GM18499 (cell line): Measurements from ENCODE around the gene ZFYVE27.
"Not testable (repeated sequence)": the region's sequence is repeated elsewhere in the genome, so short reads cannot be mapped to it uniquely, and the experiment has no call there.

Source experiments
- ATAC-seq: cut with Tn5 transposase; IDR thresholded peaks from one replicate; pipeline ENCODE4 v1.9.1; 2021; ENCODE audit warnings: moderate number of reproducible peaks; ENCODE audit not compliant: insufficient read depth, unreplicated experiment

ZFYVE27 gene, protein sequence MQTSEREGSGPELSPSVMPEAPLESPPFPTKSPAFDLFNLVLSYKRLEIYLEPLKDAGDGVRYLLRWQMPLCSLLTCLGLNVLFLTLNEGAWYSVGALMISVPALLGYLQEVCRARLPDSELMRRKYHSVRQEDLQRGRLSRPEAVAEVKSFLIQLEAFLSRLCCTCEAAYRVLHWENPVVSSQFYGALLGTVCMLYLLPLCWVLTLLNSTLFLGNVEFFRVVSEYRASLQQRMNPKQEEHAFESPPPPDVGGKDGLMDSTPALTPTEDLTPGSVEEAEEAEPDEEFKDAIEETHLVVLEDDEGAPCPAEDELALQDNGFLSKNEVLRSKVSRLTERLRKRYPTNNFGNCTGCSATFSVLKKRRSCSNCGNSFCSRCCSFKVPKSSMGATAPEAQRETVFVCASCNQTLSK

DNA sequence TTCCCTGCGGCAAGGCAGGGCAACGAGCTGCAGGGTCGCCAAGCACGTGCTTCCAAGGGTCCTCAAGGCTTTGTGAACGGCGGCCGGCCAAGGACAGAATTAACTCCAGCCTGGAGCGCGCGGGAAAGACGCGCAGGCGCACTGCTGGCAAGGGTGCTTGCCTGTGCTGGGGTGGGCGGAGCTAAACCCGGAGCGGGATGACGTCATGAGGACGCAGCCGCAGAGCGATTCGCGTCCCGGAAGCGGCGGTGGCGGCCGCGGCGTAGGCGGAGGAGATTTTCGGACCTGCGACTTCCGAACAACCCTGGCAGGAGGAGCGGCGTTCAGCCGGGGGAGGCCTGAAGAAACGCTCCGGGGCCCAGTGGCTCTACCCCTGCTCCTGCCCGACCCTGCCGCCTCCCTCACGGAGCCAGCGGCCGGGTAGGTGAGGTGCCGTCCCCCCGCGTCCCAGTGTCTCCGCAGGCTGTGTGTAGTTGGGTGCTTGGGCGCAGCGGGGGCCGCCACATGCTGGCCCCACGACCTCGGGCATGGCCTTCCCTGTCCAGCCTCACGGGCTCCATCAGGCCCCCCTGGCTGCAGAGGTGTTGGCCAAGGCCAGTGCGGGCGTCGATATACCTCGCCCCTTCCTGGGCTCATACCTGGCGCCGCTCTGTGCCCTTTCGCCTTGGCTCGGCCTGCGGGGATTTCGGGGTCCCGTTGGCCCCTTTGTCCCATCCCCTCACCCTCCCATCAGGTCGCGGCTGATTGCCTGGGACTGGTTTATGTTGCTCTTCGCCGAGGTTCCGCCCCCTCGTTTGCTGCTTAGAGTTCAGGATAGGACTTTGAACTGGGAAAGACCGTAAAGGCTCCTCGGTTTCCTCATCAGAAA is at the start of gene ZFYVE27:
TSS of gene ZFYVE27 (plus strand) at position 227 of the 868 bp plus-strand sequence. CDS start 1,350 bp downstream, outside the sequence.
- peak; percentile 51 for ATAC-seq

DNA sequence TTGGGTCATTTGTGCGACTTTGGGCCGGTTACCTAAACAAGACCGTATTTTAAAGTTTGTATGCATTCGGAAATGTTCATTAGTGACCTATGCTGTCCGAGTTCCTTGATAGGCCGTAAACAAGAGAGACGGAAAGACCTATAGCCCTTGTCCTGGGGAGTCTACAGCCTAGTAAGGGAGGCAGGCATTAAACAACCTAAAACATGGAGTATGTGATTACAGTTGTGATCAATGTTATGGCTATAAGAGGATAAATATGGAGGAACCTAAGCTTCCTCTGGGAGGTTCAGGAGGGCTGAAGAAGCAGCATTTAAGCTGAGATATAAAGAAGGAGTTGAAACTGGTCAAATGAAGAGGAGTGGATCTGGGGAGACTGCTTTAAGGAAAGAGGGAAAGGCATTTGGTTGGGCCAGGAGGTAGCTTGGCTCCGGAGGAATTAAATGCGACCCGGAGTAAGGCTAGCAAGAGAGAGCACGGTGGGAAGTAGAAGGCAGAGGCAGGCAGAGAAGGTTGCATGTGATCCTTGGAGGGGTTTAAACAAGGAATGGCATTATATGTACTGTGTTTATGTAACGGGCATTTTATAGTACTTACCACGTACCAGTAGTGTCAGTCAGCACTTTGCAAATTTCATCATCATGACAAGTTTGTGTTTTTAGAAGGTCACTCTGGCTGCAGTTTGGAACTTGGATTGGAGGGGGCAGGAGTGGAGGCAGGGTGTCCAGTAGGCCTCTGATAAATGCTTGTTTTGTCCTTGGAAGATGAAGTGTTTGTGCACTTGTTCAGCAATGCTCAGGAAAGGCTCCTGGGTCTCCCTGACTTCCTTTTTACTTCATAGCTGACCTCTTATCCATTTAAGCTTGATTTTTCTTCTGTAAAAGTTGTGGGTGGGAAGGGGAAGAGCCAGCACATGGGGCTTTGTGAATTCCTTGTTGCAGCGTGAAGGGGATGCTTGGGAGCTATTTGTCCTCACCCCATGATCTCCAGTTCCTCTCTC is 48.8 kb upstream of the ZFYVE27 start:
- ATAC-seq, result no peak

DNA sequence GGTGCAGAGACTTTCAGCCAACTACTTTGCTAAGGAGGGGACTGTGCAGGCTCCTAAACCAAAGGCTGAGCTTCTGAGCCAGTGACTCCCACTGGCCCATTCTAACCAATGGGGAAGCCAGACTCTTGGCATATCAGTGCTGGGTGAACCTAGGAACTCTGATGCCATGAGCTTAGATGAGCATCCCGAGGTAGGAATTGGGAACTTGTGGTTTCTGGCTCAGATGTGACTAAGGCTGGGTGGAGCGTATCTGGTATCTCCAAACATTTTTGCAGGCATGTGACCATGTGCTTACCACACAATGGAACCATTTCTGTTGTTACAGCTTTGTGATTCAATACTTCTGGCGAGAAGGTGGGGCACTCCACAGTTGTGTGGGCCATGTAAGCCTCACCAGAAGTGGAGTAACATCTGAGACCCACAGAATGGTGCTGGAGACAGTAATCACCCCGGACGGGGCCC is 47.3 kb upstream of the ZFYVE27 start:
- no peak for ATAC-seq

DNA sequence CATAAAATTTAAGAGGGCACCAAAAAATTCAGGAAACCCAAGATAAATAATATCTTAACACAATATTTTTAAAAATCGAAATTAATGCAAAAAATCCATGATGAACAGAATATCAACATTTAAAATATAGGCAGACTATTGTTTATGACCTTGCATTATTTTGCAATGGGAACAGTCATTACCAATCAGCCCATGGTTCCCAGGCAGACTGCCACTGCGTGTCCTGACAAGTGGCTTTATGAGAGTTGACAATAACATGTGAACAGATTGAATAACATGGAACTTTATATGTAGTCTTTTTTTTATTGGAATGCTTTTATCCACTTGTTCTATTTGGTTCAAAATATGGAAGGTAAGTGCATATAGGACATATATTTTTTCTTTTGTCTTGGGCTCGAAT is 46.8 kb upstream of the ZFYVE27 start:
- no peak for ATAC-seq

DNA sequence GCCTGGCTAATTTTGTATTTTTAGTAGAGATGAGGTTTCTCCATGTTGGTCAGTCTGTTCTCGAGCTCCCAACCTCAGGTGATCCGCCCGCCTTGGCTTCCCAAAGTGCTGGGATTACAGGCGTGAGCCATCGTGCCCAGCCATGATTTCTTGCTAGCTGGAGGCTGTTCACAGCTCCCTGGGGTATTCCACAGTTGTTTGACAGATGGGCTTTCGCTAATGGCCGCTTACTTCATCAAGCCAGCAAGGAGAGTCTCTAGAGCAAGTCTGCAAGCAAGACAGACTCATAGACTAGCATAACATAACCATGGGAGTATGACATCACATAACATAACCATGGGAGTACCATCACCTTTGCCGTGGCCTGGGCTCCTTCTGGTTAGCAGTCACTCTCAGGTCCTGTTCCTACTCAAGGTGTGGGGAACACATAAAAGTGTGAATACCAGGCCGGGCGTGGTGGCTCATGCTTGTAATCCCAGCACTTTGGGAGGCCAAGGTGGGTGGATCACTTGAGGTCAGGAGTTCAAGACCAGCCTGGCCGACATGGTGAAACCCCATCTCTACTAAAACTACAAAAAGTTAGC is 38.8 kb upstream of the ZFYVE27 start:
- ATAC-seq, result not testable (repeated sequence)

DNA sequence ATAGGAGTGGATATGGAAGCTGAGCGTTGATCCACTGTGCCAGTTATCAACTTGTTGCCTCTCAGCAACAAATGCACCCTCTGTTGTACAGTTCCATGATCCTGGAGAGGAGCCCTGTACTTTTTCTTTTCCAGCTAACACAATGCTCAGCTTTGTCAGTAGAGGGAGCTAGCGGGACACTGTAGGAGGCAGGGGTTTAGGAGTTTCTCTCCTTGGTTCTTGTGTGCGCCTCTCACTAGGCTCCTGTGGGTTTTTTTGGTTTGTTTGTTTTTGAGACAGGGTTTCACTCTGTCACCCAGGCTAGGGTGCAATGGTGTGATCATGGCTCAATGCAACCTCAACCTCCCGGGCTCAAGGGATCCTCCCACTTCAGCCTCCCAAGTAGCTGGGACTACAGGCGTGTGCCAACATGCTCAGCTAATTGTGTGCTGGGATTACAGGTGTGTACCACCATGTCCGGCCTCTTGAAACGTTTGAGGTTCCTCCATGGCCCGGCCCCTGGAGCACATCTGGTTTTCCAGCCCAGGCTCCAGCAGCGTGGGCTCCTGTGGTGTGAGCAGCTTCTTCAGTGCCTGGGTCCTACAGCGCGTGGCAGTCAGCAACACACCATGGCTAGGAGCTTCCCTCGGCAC is 35.4 kb upstream of the ZFYVE27 start:
- no peak for ATAC-seq

DNA sequence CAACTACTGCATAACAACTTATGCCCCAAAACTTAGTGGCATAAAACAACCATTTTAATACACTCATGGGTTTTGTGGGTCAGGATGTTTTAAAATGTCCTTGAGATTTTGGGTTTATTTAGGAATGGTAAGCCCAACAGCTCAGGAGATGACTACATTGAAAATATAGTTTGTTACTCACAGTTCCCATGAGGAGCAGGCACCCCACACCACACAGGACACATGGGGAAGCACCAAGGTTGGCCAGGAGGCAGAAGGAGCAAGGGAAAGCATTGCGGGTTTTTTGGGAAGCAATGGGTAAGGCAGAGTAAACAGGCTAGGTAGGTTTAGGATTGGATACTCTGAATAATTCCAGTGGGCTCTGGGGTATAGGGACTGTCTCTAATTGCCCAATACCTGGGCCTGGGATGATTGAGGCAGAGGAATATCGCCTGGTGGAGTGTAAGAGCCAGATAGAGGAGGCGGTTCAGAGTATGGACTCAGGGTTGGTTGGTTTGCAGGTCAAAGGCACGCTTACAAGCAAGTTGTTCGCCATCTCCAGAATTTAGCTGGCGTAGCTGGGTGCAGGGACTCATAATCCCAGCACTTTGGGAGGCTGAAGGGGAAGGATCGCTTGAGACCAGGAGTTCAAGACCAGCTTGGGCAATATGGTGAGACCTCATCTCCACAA is 33.4 kb upstream of the ZFYVE27 start:
- no peak for ATAC-seq

DNA sequence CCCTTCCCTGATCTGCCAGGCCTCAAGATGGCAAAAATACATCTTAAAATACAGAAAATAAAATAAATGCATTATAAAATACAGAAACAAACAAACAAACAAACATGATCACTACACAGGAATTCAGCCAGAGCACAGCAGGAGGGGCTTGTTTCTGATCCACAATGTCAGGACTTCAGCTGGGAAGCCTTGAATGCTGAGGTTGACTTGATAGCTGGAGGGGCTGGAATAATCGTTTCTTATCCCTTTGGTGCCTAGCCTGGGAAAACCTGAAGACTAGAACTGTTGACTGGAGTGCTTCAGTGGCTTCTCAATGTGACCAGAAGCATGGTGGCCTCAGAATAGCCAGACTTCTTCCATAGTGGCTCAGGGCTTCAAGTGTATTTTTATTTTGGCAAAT is 32.6 kb upstream of the ZFYVE27 start:
- no peak for ATAC-seq

DNA sequence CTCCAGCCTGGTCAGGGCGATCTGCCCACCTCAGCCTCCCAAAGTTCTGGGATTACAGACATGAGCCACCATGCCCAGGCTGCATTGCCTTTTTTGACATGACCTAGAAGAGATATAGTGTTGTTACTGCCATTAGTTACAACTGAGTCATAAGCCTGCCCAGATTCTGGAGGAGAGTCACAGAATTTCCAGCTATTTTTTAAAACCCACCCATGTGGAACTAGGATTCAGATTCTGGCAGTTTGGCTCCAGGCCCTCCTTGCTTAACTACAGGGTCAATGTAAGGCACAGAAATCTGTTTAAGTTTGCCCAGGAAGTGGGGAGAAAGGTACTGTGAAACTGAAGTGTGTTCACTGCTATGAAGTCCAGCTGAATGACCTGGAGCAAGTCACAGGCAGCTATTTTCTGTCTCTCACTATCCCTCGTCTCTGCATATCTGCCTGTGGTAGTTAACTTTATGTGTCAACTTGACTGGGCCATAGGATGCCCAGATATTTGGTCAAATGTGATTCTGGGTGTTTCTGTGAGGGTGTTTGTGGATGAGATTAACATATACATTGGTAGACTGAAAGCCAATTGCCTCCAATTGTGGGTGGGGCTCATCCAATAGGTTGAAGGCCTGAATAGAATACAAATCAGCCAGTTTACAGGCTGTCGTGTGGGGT is 31.8 kb upstream of the ZFYVE27 start:
- no peak for ATAC-seq

DNA sequence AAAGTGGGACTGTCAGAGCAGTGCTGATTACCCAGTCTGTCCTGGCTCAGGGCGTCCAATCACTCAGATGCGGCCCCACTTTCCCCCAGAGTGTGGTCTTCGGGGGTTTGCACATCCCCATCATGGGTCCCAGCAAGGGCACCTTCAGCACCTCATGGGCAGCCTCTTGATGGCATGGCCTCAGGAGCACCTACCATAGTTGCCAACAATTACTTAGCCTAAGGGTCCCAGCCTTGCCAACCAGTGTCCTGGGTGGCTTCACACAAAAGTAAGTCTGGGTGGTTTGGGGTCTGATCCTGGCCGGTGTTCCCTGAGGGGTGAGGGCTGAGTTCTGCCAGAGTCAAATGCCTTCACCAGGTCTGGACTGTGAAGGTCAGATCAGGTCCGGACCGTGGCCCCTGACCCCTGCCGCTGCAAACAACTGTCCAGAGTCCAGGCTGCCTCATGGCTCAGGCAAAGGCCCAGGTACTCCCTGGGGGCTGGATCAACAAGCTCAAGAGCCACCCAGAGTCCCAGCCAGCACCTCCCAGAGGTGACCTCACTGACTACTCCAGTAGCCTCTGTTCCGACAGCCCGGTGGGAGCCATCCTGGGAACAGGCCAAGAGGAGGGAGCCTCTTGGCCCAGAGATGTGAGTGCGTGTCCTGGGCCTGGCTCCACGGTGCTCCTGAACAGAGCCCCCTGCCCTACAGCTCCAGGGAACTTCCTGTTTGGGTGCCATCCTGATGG is 29.6 kb upstream of the ZFYVE27 start:
- no peak for ATAC-seq

DNA sequence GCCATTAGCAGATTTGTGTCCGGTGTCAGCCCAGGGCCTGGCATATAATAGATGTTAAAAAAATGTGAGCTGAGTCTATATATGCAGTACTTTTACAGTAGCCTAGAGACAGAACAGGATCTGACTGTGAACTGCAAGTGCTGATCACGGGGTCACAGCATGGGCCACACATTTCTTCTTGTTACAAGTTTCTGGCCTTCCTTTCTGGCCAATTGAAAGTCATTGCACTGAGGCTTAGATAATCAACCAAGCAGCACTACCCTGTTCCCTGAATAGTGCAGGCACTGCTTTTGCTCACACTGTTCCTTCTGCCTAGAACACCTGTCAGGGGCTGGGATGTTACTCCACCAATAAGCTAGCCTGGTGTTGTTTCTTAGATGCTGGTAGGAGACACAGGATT is 28.8 kb upstream of the ZFYVE27 start:
- no peak for ATAC-seq

DNA sequence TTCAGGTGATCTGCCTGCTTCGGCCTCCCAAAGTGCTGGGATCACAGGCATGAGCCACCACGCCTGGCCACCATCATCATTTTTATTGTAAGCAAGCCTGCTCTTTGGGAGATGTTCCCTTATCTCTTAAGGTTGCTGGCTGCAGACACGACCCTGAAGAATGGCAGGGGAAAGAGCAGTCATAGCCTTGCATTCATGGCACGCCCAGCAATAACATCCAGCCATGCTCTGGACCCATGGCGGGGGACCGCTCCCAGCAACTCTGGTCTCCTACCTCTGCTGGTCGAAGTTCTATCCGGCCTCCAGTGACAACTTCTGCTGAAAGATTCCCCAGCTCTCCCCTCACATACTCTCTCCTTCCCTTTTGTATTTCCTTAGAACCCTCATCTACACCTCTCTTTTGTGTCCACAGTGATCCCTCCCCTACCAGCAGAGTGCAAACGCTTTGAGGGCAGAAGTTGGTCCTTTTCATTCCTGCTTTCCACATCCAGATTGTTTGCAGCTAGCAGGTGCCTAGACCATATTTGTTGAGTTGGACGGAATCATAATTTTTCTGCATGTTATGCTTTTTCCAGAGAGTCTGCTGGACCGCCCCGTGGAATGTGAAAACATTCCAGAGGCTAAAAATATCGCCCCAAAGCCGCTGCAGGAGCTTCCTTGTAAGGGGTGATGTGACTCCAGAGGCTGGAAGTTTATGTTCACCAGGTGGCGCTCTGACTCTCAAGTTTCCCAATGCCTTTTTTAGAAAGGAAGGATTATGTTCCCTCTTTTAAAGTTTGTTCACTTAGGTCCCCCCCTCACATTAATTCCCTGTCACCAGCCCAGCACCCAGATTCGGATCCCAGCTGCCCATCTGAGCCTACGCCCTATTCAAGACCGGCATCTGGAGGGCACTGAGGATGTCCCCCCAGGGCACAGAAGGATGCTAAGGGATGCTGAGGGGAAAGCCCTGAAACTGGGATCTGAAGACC is 27.7 kb upstream of the ZFYVE27 start:
- no peak for ATAC-seq

DNA sequence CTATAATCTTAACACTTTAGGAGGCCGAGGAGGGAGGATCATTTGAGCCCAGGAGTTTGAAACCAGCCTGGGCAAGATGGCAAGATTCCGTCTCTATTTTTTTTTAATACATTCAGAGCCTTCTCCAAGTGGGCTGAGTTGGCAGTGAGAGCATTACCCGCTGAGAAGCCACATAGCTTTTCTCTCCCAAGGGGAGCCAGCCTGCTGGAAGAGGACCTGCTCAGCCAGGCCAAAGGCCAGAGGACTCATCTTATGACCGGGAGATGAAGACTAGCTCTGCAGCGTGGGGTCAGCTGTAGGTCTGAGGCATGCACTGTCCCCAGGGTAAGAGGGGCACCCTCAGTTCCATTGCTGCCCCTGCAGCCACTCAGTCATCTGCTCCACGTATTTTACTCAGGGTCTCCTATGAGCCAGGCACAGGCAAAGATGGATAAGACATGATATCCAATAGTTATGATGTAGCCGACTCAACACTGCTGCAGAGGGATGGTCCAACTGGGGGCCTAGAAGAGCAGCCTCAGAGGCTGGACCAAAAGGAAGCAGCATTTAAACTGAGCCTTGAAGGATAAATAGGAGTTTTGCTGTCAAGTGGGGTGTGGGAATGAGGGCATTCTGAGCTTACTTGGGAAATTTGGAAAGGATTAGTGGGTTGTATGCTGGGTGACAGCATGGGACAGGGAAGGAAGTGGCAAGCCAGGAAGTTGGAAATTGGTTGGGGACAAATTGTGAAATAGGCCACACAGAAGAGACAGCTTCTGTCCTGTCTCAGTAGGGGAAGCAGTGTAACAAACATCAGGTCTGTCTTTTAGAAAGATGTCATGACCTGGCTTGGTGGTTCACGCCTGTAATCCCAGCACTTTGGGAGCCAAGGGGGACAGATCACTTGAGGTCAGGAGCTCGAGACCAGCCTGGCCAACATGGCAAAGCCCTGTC is 25.0 kb upstream of the ZFYVE27 start:
- ATAC-seq, result no peak

DNA sequence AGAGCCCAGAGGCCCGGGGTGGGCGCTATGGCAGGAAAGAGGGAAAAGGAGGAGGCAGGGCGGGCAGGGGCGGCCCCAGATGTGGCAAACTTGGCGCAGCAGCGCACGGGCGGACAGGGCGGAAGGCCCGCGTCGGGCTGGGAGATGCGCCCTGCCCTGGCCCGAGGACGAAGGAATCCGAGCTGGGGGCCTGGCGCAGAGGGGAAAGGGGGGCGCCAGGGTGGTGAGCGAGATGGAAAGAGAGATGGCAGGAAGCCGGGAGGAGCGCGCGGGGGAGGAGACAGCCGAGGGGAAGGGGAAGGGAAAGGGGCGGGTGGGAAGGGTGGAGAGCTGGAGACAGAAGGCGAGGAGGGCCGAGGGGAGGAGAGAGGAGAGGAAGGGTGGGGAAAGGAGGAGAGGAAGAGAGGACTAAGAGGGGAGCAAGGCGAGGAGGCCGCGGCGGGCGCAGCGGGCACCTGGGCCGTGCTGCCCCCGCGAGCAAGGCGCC is 23.5 kb upstream of the ZFYVE27 start, which contains the start of gene MARVELD1:
TSS of gene MARVELD1 (plus strand) at position 392 of the 487 bp plus-strand sequence. CDS start 147 bp downstream, outside the sequence.
- ATAC-seq, result no peak

DNA sequence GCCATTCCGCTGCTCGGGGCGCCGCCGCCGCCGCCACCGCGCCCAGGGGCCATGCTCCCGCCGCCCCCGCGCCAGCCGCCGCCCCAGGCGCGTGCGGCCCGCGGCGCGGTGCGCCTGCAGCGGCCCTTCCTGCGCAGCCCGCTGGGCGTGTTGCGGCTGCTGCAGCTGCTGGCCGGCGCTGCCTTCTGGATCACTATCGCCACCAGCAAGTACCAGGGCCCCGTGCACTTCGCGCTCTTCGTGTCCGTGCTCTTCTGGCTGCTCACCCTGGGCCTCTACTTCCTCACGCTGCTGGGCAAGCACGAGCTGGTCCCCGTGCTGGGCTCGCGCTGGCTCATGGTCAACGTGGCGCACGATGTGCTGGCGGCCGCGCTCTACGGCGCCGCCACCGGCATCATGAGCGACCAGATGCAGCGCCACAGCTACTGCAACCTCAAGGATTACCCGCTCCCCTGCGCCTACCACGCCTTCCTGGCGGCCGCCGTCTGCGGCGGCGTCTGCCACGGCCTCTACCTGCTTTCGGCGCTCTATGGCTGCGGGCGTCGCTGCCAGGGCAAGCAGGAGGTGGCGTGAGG is 23.0 kb upstream of the ZFYVE27 start:
- ATAC-seq, result no peak
